ENCODE measurements around the gene GDPD1.
"Not testable (repeated sequence)": the region's sequence is repeated elsewhere in the genome, so short reads cannot be mapped to it uniquely, and the experiment has no call there.

The GDPD1 gene

DNA sequence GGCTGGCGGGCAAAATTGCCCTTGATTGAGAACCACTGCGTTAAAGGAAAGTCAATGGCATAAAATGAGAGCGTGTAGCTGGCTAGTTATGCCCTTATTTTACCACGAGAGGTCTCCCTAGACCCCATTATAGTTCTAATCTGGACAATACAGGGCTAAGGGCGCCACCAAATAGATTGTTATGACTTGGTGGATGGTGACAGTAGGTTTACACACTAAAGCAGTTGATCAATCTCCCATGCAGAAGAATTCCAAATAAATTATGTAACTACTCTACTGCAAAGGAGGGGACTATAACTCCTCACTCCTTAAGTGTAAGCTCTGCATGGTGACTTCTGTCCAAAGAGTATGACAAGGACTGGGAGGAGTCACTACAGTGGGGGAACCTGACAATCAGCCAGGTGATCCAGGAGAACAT is 90.7 kb downstream of the GDPD1 start:
- no peaks in the 10 kb centered on the region for H3K79me2 ChIP-seq (ENCODE audit: control insufficient read depth, insufficient read depth, low read length, unreplicated experiment)
- no peak overlapping the region for H3K27ac ChIP-seq (ENCODE audit: low read depth, low read length)
- no peaks in the 10 kb centered on the region for H3K27me3 ChIP-seq (ENCODE audit: insufficient read depth, low read length)
- H2AFZ ChIP-seq (ENCODE audit: low read length, unreplicated experiment) = peak overlapping the region; percentile 68
- H3K4me1 ChIP-seq (ENCODE audit: control insufficient read depth, insufficient read depth, low read length, unreplicated experiment) = peaks cover 3% of the 10 kb centered on the region
- H3K36me3 ChIP-seq (ENCODE audit: insufficient read depth, low read length) = no peaks in the 10 kb centered on the region
- H3K4me3 ChIP-seq (ENCODE audit: low read depth, low read length) = no peak overlapping the region

DNA sequence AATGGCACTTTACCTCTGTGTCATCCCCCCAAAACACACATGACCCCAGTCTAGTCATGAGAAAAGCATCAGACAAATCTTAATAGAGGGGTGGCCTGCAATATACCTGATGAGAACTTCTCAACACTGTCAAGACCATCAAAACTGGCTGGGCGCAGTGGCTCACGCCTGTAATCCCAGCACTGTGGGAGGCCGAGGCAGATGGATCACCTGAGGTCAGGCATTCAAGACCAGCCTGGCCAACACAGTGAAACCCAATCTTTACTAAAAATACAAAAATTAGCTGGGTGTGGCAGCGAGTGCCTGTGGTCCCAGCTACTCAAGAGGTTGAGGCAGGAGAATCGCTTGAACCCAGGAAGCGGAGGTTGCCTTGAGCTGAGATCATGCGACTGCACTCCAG is 91.2 kb downstream of the GDPD1 start:
- H3K27ac ChIP-seq (ENCODE audit: low read depth, low read length); H2AFZ ChIP-seq (ENCODE audit: low read length, unreplicated experiment); H3K36me3 ChIP-seq (ENCODE audit: insufficient read depth, low read length): not testable (repeated sequence)

DNA sequence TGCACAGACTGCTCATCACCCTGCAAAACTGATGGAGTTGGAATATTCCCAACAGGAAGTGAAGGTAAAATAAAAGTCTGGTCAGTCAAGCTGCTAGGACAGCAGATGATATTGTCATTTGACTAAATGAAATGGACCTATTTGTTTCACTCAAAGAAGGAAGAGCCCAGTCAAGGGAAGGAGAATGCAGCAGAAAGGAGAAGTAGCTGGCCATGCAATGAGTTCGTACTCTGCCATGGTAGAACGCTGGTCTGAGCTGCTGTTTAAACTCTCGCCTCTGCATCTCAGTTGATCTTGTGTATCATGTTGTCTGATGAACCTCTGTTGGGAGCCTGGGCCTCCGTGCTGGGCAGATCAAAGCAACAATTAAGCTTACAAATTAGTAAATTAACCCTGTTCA is 95.6 kb downstream of the GDPD1 start:
- Histone ChIP-seq H3K36me3 (ENCODE audit: insufficient read depth, low read length) (no peaks in the 10 kb centered on the region), H2AFZ (ENCODE audit: low read length, unreplicated experiment) (no peak overlapping the region), H3K27ac (ENCODE audit: low read depth, low read length) (no peak overlapping the region), H3K27me3 (ENCODE audit: insufficient read depth, low read length) (no peaks in the 10 kb centered on the region), H3K4me1 (ENCODE audit: control insufficient read depth, insufficient read depth, low read length, unreplicated experiment) (peaks cover 3% of the 10 kb centered on the region), H3K79me2 (ENCODE audit: control insufficient read depth, insufficient read depth, low read length, unreplicated experiment) (no peaks in the 10 kb centered on the region), H3K4me3 (ENCODE audit: low read depth, low read length) (no peak overlapping the region)

More for the DNA sequence above, 91.2 kb downstream of the GDPD1 start:
- H3K27me3 ChIP-seq (ENCODE audit: insufficient read depth, low read length); H3K79me2 ChIP-seq (ENCODE audit: control insufficient read depth, insufficient read depth, low read length, unreplicated experiment); H3K4me3 ChIP-seq (ENCODE audit: low read depth, low read length); H3K4me1 ChIP-seq (ENCODE audit: control insufficient read depth, insufficient read depth, low read length, unreplicated experiment): not testable (repeated sequence)

Measured in ACC112 (cell line).